Measurements from ENCODE around the gene SLC35B2. TPM values are rescaled to one million over a fixed set of nuclear protein-coding genes. Genes with fewer than 3 reads are reported as not detected.

Gene SLC35B2
- total RNA-seq, 1 donor from 2014 or later, result 33.9 TPM

DNA sequence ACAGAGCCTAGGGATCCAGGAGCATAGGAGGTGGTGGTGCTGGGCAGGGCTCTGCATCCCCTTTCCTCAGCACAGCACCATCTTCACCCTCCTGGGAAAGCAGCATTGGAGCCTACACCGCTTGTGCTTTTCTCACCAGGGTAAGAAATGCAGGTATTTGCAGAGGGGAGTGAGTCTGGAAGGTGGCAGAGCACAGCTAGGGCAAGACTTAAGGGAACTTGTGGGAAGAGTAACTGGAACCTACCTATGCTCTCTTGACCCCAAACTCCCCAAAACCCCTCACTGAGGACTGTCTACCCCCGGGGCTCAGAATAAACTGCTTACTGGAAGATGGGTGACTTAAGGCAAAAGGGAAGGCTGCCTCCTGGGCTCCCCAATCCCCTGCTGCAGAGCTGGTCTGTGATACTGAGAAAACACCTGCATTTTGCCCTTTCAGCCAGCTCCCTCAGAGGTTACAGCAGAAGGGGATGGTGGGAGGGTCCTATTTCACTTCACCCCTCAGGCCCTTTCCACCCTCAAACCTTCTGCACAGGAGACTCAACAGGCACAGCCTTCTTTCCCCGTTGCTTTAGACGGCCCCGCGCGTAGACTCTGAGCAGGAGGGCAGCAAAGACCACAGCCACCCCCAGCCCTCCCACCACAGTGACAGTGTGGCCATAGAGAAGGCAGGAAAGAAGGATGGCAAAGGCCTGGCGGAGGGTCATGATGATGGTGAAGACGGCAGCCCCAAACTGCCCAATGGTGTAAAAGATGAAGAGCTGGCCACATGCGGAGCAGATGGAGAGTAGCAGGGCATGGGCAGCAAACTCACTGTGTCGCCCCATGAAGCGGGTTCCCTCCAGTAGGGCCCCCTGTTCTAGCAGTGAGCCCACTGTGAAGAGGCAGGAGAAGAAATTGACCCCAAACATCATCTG, 2.9 kb downstream of the SLC35B2 start:
- H3K4me3 ChIP-seq, result no peak overlapping the region
- DNase-seq (ENCODE audit: low spot score), result no peak

DNA sequence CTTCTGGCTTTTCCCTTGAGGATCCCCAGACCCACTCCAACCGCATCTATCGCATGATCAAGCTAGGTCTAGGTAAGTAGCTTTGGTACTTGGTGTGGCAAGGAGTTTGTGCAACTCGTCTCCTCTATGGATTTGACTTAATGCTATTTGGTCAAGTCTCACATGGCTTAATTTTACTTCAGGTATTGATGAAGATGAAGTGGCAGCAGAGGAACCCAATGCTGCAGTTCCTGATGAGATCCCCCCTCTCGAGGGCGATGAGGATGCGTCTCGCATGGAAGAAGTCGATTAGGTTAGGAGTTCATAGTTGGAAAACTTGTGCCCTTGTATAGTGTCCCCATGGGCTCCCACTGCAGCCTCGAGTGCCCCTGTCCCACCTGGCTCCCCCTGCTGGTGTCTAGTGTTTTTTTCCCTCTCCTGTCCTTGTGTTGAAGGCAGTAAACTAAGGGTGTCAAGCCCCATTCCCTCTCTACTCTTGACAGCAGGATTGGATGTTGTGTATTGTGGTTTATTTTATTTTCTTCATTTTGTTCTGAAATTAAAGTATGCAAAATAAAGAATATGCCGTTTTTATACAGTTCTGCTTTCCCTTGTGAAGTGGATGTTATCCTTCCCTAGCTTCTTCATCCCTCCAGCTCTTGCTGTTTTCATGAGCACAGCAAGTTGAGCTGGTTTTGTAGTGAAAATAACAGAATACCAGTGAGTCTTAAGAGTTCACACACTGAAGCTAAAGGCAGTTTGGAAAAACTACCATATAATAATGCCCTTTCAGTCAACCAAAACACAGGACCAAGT, 3.8 kb downstream of the SLC35B2 start:
- Histone ChIP-seq H4K20me1 (ENCODE audit: low read depth) (peaks cover 82% of the 10 kb centered on the region), H3K27ac (peak overlapping the region; percentile 58), H3K4me2 (no peak overlapping the region), H3F3A (ENCODE audit: low read depth) (peaks cover 94% of the 10 kb centered on the region), H3K36me3 (peaks cover 35% of the 10 kb centered on the region), H2AFZ (replicated peaks) (no peak overlapping the region), H3K9ac (no peak overlapping the region), H3K9me3 (ENCODE audit: low read depth) (no peaks in the 10 kb centered on the region), H3K27me3 (no peaks in the 10 kb centered on the region), H3K4me1 (peaks cover 24% of the 10 kb centered on the region), H3K79me2 (ENCODE audit: low read depth) (peaks cover 80% of the 10 kb centered on the region), H3K4me3 (no peak overlapping the region)
- H3K27ac Mint-ChIP-seq, result no peak overlapping the region
- peaks cover 50% of the 10 kb centered on the region for H3K36me3 Mint-ChIP-seq
- H3K4me1 Mint-ChIP-seq, result peaks cover 46% of the 10 kb centered on the region
- H3K27me3 Mint-ChIP-seq (ENCODE audit: insufficient read depth, low read depth), result peaks cover 22% of the 10 kb centered on the region
- no peaks in the 10 kb centered on the region for H3K9me3 Mint-ChIP-seq
- TF ChIP-seq EZH2 (IDR thresholded peaks at IDR 0.05), result no peak
- TF ChIP-seq, protein P1, sequence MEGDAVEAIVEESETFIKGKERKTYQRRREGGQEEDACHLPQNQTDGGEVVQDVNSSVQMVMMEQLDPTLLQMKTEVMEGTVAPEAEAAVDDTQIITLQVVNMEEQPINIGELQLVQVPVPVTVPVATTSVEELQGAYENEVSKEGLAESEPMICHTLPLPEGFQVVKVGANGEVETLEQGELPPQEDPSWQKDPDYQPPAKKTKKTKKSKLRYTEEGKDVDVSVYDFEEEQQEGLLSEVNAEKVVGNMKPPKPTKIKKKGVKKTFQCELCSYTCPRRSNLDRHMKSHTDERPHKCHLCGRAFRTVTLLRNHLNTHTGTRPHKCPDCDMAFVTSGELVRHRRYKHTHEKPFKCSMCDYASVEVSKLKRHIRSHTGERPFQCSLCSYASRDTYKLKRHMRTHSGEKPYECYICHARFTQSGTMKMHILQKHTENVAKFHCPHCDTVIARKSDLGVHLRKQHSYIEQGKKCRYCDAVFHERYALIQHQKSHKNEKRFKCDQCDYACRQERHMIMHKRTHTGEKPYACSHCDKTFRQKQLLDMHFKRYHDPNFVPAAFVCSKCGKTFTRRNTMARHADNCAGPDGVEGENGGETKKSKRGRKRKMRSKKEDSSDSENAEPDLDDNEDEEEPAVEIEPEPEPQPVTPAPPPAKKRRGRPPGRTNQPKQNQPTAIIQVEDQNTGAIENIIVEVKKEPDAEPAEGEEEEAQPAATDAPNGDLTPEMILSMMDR (IDR thresholded peaks at IDR 0.05), result peak; percentile 62
- no peak for TF ChIP-seq EZH2phosphoT487 (IDR thresholded peaks at IDR 0.05)
- DNase-seq (ENCODE audit: low spot score), result peak; percentile 67
- no peak overlapping the region for H3K4me3 Mint-ChIP-seq

More for the DNA sequence above, 2.9 kb downstream of the SLC35B2 start:
- H3K4me2 ChIP-seq, result no peak overlapping the region
- TF ChIP-seq EZH2 (IDR thresholded peaks at IDR 0.05) (no peak), EZH2phosphoT487 (IDR thresholded peaks at IDR 0.05) (no peak)
- TF ChIP-seq, protein P1 (IDR thresholded peaks at IDR 0.05), result no peak
- no peaks in the 10 kb centered on the region for H3K9me3 ChIP-seq (ENCODE audit: low read depth)
- peaks cover 18% of the 10 kb centered on the region for H3K27me3 Mint-ChIP-seq (ENCODE audit: insufficient read depth, low read depth)
- no peak overlapping the region for H2AFZ ChIP-seq (replicated peaks)
- H3K4me3 Mint-ChIP-seq, result peak overlapping the region; percentile 71
- H3K27ac ChIP-seq, result peak overlapping the region; percentile 58
- H4K20me1 ChIP-seq (ENCODE audit: low read depth), result peaks cover 72% of the 10 kb centered on the region
- peaks cover 41% of the 10 kb centered on the region for H3K4me1 Mint-ChIP-seq
- no peaks in the 10 kb centered on the region for H3K27me3 ChIP-seq
- peaks cover 70% of the 10 kb centered on the region for H3K79me2 ChIP-seq (ENCODE audit: low read depth)
- peaks cover 34% of the 10 kb centered on the region for H3K36me3 ChIP-seq
- H3F3A ChIP-seq (ENCODE audit: low read depth), result peaks cover 84% of the 10 kb centered on the region
- H3K36me3 Mint-ChIP-seq, result peaks cover 42% of the 10 kb centered on the region
- peaks cover 14% of the 10 kb centered on the region for H3K4me1 ChIP-seq
- H3K9me3 Mint-ChIP-seq, result no peaks in the 10 kb centered on the region
- no peak overlapping the region for H3K9ac ChIP-seq
- H3K27ac Mint-ChIP-seq, result no peak overlapping the region

GRCh38 chr6:44251576-44252524, 5.5 kb downstream of the SLC35B2 start:
- DNase-seq (ENCODE audit: low spot score), result no peak
- Histone ChIP-seq H3K4me3 (no peak overlapping the region), H3F3A (ENCODE audit: low read depth) (peaks cover 91% of the 10 kb centered on the region), H3K9me3 (ENCODE audit: low read depth) (no peaks in the 10 kb centered on the region), H3K79me2 (ENCODE audit: low read depth) (peaks cover 94% of the 10 kb centered on the region), H3K27ac (peak overlapping the region; percentile 26), H3K9ac (no peak overlapping the region), H3K27me3 (no peaks in the 10 kb centered on the region), H4K20me1 (ENCODE audit: low read depth) (peaks cover 97% of the 10 kb centered on the region), H3K4me1 (peaks cover 24% of the 10 kb centered on the region), H3K36me3 (peaks cover 35% of the 10 kb centered on the region), H3K4me2 (no peak overlapping the region), H2AFZ (replicated peaks) (no peak overlapping the region)
- no peak overlapping the region for H3K27ac Mint-ChIP-seq
- peaks cover 55% of the 10 kb centered on the region for H3K36me3 Mint-ChIP-seq
- no peaks in the 10 kb centered on the region for H3K9me3 Mint-ChIP-seq
- peaks cover 27% of the 10 kb centered on the region for H3K27me3 Mint-ChIP-seq (ENCODE audit: insufficient read depth, low read depth)
- peaks cover 47% of the 10 kb centered on the region for H3K4me1 Mint-ChIP-seq
- H3K4me3 Mint-ChIP-seq, result peak overlapping the region; percentile 18
- no peak for TF ChIP-seq EZH2phosphoT487 (IDR thresholded peaks at IDR 0.05)
- no peak for TF ChIP-seq EZH2 (IDR thresholded peaks at IDR 0.05)
- TF ChIP-seq, protein P1 (IDR thresholded peaks at IDR 0.05), result no peak

Data from neural progenitor cell (in vitro differentiated cells).